Nephron (organoid): ENCODE results near the gene DRC7.

Source experiments
- H3K27ac Mint-ChIP-seq, 3 experiments: 2 replicates each; pipeline ENCODE4 v1.8.0; 2020; ENCODE audit warnings: mixed read lengths in 3 of 3, mild to moderate bottlenecking in 2 of 3, moderate library complexity in 1 of 3
- H3K27me3 Mint-ChIP-seq: 2 replicates; pipeline ENCODE4 v1.8.0; 2021; ENCODE audit warnings: low read depth, mild to moderate bottlenecking, moderate library complexity, mixed read lengths
- H3K36me3 Mint-ChIP-seq: 2 replicates; pipeline ENCODE4 v1.8.0; 2020; ENCODE audit warnings: low read depth, mixed read lengths
- H3K4me1 Mint-ChIP-seq: 2 replicates; pipeline ENCODE4 v1.8.0; 2020; ENCODE audit warnings: mixed read lengths
- H3K4me3 Mint-ChIP-seq, 3 experiments: 2 replicates each; pipeline ENCODE4 v1.8.0; 2020; ENCODE audit warnings: mild to moderate bottlenecking in 3 of 3, mixed read lengths in 3 of 3, moderate library complexity in 2 of 3
- H3K9me3 Mint-ChIP-seq: 2 replicates; pipeline ENCODE4 v1.8.0; 2020; ENCODE audit warnings: mixed read lengths
- CTCF ChIP-seq, 3 experiments: fragments of 200-600 bp; sonication (generic); IDR thresholded peaks; one replicate each; pipeline ENCODE4 v1.5.0; 2021; ENCODE audit warnings: antibody characterized with exemption in 3 of 3; ENCODE audit not compliant: unreplicated experiment in 3 of 3

The DRC7 gene

GRCh38 chr16:57667048-57667525, 27.5 kb upstream of the DRC7 start:
- Mint-ChIP-seq H3K9me3 (no peaks in the 10 kb centered on the region), H3K27ac (no peak overlapping the region), H3K27me3 (peaks cover 8% of the 10 kb centered on the region), H3K36me3 (no peaks in the 10 kb centered on the region), H3K4me3 (no peak overlapping the region), H3K4me1 (no peaks in the 10 kb centered on the region)
- no peak for TF ChIP-seq CTCF (IDR thresholded peaks at IDR 0.05; ENCODE audit: unreplicated experiment in 3 of 3)

- no peak for TF ChIP-seq CTCF (IDR thresholded peaks at IDR 0.05; ENCODE audit: unreplicated experiment in 3 of 3)
- H3K27ac Mint-ChIP-seq, result no peak overlapping the region
- peaks cover 3% of the 10 kb centered on the region for H3K27me3 Mint-ChIP-seq
- H3K4me3 Mint-ChIP-seq, result no peak overlapping the region
- no peaks in the 10 kb centered on the region for H3K36me3 Mint-ChIP-seq
- no peaks in the 10 kb centered on the region for H3K9me3 Mint-ChIP-seq
- no peaks in the 10 kb centered on the region for H3K4me1 Mint-ChIP-seq
These were observed 26.9 kb upstream of the DRC7 start for GRCh38 chr16:57667526-57668262.

GRCh38 chr16:57668263-57668571, 26.4 kb upstream of the DRC7 start, which contains the start of gene ADGRG3:
Gene ADGRG3 (plus strand): TSS chr16:57668306. CDS start chr16:57668348, 42 bp downstream.
- TF ChIP-seq CTCF (IDR thresholded peaks at IDR 0.05; ENCODE audit: unreplicated experiment in 3 of 3), result no peak
- H3K4me3 Mint-ChIP-seq, result no peak within 1 kb of the TSS
- H3K27ac Mint-ChIP-seq, result no peak within 1 kb of the TSS
- no peaks in the 10 kb centered on the region for H3K36me3 Mint-ChIP-seq
- peaks cover 3% of the 10 kb centered on the region for H3K27me3 Mint-ChIP-seq
- H3K9me3 Mint-ChIP-seq, result no peaks in the 10 kb centered on the region
- no peaks in the 10 kb centered on the region for H3K4me1 Mint-ChIP-seq

GRCh38 chr16:57668630-57669475, 25.8 kb upstream of the DRC7 start:
- H3K27ac Mint-ChIP-seq, result no peak overlapping the region
- peaks cover 9% of the 10 kb centered on the region for H3K27me3 Mint-ChIP-seq
- no peak overlapping the region for H3K4me3 Mint-ChIP-seq
- no peaks in the 10 kb centered on the region for H3K36me3 Mint-ChIP-seq
- H3K9me3 Mint-ChIP-seq, result no peaks in the 10 kb centered on the region
- TF ChIP-seq CTCF (IDR thresholded peaks at IDR 0.05; ENCODE audit: unreplicated experiment in 3 of 3), result no peak
- no peaks in the 10 kb centered on the region for H3K4me1 Mint-ChIP-seq

- no peaks in the 10 kb centered on the region for H3K4me1 Mint-ChIP-seq
- H3K27ac Mint-ChIP-seq, result peak overlapping the region in 1 of 3 experiments; percentile 26
- peaks cover 11% of the 10 kb centered on the region for H3K27me3 Mint-ChIP-seq
- H3K4me3 Mint-ChIP-seq, result no peak overlapping the region
- no peaks in the 10 kb centered on the region for H3K9me3 Mint-ChIP-seq
- TF ChIP-seq CTCF (IDR thresholded peaks at IDR 0.05; ENCODE audit: unreplicated experiment in 3 of 3), result no peak
- no peaks in the 10 kb centered on the region for H3K36me3 Mint-ChIP-seq
These were observed 25.0 kb upstream of the DRC7 start for GRCh38 chr16:57669476-57670162.
